Mammary epithelial cell (primary cell): ENCODE results near the gene PLPPR1.
"Not testable (repeated sequence)": the region's sequence is repeated elsewhere in the genome, so short reads cannot be mapped to it uniquely, and the experiment has no call there.

Source experiments
- EZH2 ChIP-seq: IDR thresholded peaks from 2 replicates; pipeline ENCODE4 v1.6.1; 2012; ENCODE audit warnings: low read length, inconsistent platforms, borderline replicate concordance
- TF ChIP-seq, protein P1 (sequence below), 2 donors: IDR thresholded peaks in 1 of 2; conservative IDR thresholded peaks in 1 of 2; 2 replicates each; pipeline ENCODE4 v1.5.1; 2011 to 2012; ENCODE audit warnings: inconsistent platforms in 2 of 2, low read length in 2 of 2, mild to moderate bottlenecking in 2 of 2, control low read depth in 1 of 2, low read depth in 1 of 2; ENCODE audit not compliant: insufficient read depth in 1 of 2; ENCODE audit errors: extremely low read depth in 1 of 2

DNA sequence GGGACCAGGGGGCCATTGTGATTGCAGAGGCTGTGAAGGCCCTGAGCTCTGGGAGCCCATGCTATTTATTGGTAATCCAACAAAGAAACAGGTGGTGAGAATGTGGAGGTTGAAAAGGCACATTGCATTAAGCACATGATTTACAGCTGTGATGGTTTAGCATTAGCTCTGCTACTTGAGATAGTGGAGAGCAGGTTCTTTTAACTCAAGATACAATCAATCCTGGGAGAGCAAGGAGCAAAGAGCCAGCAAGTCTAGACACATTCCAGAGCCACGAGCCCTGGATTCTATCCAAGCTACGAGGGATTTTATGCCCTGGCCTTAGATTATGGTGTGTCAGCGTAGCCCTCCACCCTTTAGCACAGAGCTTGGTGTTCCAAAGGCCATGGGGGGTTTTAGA is 98.8 kb downstream of the PLPPR1 start:
- TF ChIP-seq, protein P1, sequence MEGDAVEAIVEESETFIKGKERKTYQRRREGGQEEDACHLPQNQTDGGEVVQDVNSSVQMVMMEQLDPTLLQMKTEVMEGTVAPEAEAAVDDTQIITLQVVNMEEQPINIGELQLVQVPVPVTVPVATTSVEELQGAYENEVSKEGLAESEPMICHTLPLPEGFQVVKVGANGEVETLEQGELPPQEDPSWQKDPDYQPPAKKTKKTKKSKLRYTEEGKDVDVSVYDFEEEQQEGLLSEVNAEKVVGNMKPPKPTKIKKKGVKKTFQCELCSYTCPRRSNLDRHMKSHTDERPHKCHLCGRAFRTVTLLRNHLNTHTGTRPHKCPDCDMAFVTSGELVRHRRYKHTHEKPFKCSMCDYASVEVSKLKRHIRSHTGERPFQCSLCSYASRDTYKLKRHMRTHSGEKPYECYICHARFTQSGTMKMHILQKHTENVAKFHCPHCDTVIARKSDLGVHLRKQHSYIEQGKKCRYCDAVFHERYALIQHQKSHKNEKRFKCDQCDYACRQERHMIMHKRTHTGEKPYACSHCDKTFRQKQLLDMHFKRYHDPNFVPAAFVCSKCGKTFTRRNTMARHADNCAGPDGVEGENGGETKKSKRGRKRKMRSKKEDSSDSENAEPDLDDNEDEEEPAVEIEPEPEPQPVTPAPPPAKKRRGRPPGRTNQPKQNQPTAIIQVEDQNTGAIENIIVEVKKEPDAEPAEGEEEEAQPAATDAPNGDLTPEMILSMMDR (conservative IDR thresholded peaks at IDR 0.05 in 1 of 2, IDR thresholded peaks at IDR 0.05 in 1 of 2; ENCODE audit: extremely low read depth in 1 of 2, insufficient read depth in 1 of 2, low read depth in 1 of 2, low read length in 2 of 2): not testable (repeated sequence)
- TF ChIP-seq EZH2: not testable (repeated sequence)
